OCI-LY3 (cell line): ENCODE results near the gene GCNT3.

Source experiments
- CTCF ChIP-seq: fragments of 200-600, 300-600 bp; sonication (generic); IDR thresholded peaks from 2 replicates; pipeline ENCODE4 v1.5.1; 2014; ENCODE audit warnings: antibody characterized with exemption, low read length, low read depth
- EZH2phosphoT487 ChIP-seq: fragments of 200-600 bp; shearing (Covaris generic); IDR thresholded peaks from 2 replicates; pipeline ENCODE4 v1.6.1; 2018; ENCODE audit warnings: antibody characterized with exemption, mixed run types, low read depth

GRCh38 chr15:59595434-59595915 lies 16.1 kb upstream of the GCNT3 start:
- no peak for TF ChIP-seq CTCF
- no peak for TF ChIP-seq EZH2phosphoT487
